Measurements from ENCODE around the gene CPA4. TPM values are rescaled to one million over a fixed set of nuclear protein-coding genes. Genes with fewer than 3 reads are reported as not detected.

CPA4 gene
- total RNA-seq, 1 donor from 2014 or later, result 2.3 TPM

DNA sequence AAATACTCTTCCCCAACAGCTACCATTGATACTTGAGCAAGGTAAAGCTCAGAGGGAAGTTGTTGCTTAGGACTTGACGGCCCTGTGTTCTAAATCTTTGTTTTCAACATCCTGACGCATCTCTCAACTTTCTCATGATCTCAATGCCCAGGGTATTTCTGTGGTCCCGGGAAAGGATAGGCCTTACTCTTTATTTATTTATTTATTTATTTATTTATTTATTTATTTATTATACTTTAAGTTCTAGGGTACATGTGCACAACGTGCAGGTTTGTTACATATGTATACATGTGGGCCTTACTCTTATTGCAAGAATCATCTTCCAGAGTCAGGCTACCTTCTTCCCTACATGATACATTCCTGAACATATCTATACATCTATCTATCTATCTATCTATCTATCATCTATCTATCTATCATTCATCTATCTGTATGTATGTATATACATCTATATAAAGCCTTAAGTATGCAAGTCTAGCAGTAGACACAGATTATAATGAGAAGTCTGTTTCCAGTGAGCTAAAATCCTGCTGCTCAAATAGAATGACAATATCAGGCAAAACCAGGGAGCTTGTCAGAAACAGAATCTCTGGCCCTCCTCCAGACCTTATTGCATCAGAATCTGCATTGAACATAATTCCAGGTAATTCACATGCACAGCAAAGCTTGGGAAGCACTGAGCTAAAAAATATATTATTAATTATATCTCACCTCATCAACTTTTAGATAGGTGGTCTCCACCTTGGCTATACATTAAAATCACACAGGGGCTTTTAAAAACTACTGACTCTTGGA lies 39.5 kb downstream of the CPA4 start:
- no peak for DNase-seq (ENCODE audit: low spot score)
- intact Hi-C loops (cut with DNase I), result no loop called here
- no peak for ATAC-seq

DNA sequence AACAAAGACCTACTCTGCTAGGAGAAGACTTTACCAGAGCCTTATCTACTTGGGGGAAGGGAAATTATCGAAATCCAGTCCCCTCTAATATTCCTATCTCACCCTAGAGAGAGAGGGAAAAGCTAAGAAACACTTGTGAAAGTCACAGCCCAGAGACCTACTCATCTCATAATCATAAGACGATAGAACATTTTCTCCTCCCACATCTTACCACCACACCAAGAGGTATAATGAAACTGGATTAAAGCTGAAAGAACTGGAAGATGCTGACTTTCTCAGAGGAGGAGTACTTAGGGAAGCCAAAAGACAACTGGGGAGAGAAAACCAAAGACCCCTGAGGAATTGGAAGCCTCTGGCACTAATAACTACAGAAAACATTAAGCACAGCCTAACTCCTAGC lies 40.9 kb downstream of the CPA4 start:
- DNase-seq (ENCODE audit: low spot score) (no peak), ATAC-seq (peak; percentile 53)
- intact Hi-C loops (cut with DNase I), result no loop called here

DNA sequence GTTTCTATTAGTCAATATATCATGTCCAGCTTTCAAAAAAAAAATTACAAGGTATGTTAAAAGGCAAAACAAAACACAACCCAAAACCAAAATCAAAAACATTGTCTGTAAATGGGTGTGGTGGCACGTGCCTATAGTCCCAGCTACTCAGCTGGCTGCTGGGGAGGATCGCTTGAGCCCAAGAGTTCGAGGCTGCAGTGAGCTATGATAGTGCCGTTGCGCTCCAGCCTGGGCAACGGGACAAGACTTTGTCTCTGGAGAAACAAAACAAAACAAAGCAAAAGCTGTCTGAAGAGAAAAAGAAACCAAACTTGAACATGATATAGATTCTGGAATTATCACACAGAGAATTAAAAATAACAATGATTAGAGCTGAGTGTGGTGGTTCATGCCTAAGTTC lies 41.3 kb downstream of the CPA4 start:
- ATAC-seq, result peak; percentile 72
- DNase-seq (ENCODE audit: low spot score), result no peak
- intact Hi-C loops (cut with DNase I), result no loop called here

DNA sequence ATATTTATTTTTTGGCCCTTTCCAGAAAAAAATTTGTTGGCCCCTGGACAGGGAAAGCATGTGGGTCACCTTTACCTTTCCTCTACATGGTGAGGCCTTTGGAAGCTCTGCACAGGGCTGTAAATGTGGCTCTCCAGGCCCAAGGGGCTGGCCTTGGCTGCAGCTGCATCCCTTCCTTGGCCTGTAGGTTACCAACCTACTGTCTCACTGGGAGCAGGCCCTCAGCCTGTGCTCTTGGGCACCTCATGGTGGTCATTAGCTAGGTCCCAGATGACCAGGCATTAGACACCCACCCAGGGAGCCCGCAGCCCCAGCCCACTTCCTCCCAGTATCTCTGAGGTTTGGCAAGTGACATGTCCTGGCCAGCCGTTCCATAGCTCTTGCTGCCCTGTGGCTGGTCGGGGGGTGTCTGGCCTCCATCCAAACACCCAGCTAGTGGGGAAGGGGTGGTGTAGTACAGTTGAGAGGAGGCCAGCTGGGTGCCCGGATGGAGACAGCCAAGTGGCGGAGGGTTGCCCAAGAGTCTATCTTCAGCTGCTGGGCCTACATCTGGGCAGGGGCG lies 44.5 kb downstream of the CPA4 start:
- DNase-seq (ENCODE audit: low spot score) (no peak), ATAC-seq (peak; percentile 20)
- intact Hi-C loops (cut with DNase I), result no loop called here

DNA sequence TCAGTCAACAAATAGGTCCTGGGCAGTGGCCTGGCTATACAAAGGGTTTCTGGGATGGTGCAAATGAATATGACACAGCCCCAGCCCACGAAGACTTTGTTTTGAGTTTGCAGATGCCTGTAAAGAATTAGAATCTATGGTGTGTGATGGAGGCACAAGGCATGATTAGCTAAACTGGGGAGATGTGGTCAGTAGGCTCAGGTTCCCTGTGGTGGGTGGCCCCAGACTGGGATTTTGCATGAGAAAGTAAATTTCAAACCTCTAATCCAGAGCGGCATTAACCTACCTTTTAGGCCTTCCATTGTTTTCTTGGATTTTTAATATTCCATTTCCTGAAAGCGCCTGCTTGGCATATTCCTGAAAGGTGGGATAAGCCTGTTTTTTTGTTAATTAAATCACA lies 45.3 kb downstream of the CPA4 start:
- no peak for ATAC-seq
- intact Hi-C loops (cut with DNase I), result no loop called here
- no peak for DNase-seq (ENCODE audit: low spot score)

DNA sequence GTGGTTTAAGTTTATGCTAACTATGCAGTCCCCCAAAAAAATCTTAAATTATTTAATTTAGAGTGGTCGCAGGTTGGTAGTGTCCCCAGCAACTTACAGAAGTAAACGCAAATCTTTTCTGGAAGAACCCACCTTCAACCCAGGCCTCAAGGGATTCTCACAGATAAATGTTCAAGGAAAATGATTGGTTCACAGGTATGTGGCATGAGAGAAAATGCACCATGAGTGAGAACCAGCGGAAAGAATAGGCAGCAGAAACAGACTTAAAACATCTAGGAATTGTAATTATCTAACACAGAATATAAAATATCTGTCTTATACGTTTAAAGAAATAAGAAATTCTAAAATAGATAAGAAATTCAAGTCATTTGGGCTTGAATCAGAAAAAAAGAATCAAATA lies 48.9 kb downstream of the CPA4 start:
- intact Hi-C loops (cut with DNase I), result no loop called here
- no peak for DNase-seq (ENCODE audit: low spot score)
- ATAC-seq, result no peak

DNA sequence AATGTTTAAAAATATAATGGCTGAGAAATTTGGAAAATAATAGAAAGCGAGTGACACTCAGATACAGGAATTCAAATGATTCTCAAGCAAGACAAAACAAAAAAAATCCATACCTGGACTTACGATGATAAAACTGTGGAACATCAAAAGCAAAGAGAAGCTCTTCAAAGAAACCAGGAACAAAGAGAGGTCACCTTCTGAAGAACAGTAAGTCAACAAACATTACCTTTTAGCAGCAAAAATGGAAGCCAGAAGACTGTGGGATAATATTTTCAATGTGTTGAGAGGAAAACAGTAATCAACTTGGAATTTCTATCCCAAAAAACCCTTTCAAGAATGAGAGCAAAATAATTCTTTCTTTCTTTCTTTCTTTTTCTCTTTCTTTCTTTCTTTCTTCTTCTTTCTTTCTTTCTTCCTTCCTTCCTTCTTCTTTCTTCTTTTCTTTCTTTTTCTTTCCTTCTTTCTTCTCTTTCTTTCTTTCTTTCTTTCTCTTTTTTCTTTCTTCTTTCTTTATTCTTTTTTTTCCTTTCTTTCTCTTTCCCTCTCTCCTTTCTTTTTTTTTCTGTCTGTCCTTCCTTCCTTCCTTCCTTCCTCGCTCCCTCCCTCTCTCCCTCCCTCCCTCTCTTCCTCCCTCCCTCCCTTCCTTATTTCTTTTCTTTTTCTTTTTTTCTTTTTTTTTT lies 49.9 kb downstream of the CPA4 start:
- intact Hi-C loops (cut with DNase I), result no loop called here
- DNase-seq (ENCODE audit: low spot score) (no peak), ATAC-seq (no peak)

DNA sequence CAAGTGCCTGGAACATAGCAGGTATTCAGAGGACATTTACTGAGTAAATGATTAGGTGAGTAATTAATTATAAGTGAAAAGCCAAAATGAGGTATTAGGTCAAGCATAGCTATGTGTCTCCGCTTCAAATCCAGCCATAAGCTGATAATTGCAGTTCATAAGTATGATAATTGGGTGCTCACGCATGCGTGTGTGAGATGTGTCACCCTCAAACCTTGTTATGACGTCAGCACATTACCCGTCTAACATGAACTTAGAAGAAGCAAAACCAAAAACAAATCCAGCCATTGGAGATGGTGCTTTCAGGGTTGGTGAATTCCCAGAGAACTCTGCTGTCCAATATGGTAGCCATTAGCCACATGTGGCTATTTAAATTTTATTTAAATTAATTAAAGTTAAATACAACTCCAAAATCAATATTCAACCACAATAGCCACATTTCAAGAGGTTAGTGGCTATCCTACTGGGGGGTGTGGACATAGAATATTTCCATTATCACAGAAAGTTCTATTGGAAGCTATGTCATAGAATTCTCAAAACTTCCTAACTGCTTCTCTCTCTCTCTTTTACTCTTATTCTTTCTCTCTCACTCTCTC lies 51.4 kb downstream of the CPA4 start, which contains the start of gene CPA5:
Gene CPA5 (plus strand): TSS at position 546 of the 596 bp plus-strand sequence. CDS start 1,670 bp downstream, outside the sequence.
- DNase-seq (ENCODE audit: low spot score) (no peak), ATAC-seq (no peak)
- intact Hi-C loops (cut with DNase I), result no loop called here

DNA sequence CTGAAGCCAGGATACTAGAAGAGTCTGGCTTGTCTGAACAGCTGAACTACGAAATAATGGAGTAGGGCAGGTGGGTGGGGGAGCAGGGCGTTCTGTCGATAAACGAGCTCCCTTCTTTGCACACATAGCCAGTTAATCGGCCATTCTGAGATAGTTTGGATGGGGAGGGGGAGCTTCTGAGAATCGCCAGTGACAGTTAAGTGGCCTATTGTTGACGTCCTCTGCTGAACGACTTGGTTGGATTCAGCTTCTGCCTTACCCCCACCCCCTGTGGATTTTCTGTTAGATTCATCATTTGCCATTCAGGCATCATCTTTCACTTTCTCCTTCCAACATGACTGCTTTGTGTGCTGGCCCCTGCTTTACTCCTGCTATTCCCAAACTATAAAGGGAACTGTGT lies 52.2 kb downstream of the CPA4 start:
- intact Hi-C loops (cut with DNase I), result no loop called here
- ATAC-seq (no peak), DNase-seq (ENCODE audit: low spot score) (no peak)

DNA sequence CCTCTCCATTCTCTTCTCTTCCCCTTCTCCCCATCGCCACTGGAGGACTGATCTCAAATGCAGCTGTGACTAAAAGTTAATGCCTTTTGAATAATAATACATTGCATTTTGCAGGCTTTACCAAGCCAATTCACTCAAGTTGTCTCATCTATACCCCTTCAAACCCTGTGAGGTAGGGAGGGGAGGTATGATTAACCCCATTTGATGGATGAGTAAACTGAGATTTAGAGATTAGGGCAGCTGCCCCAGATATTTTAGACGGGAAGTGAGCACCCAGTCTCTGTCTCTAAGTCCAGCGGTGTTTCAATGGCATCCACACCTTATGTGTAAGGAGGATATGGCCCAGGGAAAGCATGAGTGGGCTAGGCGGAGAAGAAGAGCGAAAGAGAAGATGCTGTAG lies 52.8 kb downstream of the CPA4 start:
- DNase-seq (ENCODE audit: low spot score), result no peak
- intact Hi-C loops (cut with DNase I), result no loop called here

DNA sequence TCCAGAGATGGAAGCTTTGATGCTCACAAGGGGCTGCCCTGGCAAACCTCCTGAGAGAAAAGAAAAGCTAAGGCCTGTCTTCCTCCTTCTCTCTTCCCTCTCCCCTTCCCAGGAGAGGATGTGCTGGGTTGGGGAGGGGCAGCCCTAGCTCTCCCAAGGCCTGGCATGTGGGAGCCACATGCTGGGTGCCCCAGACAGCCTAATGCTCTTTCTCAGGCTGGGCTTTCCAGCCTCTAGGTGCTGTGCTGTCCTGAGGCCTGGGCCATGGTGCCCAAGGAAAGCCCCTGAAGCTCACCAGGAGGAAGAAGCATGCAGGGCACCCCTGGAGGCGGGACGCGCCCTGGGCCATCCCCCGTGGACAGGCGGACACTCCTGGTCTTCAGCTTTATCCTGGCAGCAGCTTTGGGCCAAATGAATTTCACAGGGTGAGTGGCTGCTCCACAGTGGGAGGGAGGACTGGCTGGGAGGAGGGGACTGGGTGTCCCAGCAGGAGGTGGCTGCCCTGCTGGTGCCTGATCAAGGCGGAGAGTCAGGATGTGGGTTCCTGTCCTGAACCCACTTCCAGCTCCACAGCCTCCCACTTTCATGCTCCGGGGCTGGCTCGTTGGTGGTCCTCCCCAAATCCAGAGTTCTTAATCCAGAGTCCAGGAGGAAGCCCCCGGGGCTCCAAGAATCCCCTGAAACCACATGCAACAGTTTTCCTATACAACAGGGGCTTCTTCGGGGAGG lies 53.4 kb downstream of the CPA4 start:
- intact Hi-C loops (cut with DNase I), result no loop called here
- ATAC-seq, result no peak
- DNase-seq (ENCODE audit: low spot score), result no peak

More for the DNA sequence above, 52.8 kb downstream of the CPA4 start:
- ATAC-seq, result no peak

DNA sequence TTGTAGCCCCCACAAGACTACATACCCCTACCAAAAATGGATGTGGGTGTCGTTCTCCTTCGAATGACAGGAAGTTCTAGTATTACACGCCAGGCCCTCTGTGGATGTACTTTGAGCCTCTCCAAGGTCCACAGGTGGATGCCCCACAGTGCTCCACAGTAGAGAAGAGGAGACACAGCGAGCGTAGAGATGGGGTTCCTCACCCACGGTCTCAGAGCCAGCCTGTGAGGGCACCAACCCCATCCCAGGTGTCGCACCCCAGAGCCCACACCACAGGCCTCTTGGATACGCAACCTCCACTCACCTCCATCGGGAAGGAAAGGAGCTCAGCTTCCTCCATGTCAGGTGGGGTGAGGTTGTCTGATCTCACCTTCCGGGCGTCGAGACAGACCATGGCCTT lies 54.0 kb downstream of the CPA4 start:
- intact Hi-C loops (cut with DNase I), result no loop called here
- DNase-seq (ENCODE audit: low spot score), result no peak

DNA sequence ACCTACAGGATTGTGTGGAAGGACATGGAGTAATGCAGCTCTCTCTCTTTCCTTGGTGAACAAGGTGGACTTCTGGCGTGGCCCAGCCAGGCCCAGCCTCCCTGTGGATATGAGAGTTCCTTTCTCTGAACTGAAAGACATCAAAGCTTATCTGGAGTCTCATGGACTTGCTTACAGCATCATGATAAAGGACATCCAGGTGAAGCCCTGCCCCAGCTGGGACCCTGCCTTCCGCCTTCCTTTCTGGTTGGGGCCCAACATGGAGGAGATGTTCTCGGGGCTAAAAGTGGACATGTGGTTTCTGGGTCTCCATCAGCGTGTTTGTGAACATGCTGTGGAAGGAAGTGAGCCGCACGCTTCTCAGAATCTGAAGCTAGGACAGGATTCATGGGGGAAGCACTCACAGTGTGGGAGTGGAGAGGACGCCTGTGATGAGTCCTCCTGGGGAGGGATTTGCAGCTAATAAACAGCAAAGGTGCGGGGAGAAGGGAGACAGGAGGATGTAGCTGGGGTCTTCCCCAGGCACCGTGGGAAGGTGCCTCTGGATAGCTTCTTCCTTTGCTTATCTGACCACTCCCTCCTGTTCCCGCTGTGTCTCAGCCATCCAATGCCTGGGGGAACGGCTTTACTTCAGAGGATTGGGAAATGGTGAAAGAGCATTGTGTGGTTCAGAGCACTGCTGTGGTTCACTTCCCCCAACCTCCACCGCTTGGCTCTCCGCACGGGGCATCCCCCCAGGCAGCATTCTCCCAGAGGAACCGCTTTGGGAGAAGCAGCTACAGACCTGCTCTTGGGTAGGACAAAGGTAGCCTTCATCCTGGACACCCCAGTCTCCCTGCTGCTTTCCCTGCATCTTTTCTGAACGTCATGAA lies 57.2 kb downstream of the CPA4 start:
- ATAC-seq (peak; percentile 9), DNase-seq (ENCODE audit: low spot score) (no peak)
- intact Hi-C loops (cut with DNase I), result no loop called here

More for the DNA sequence above, 54.0 kb downstream of the CPA4 start:
- no peak for ATAC-seq

DNA sequence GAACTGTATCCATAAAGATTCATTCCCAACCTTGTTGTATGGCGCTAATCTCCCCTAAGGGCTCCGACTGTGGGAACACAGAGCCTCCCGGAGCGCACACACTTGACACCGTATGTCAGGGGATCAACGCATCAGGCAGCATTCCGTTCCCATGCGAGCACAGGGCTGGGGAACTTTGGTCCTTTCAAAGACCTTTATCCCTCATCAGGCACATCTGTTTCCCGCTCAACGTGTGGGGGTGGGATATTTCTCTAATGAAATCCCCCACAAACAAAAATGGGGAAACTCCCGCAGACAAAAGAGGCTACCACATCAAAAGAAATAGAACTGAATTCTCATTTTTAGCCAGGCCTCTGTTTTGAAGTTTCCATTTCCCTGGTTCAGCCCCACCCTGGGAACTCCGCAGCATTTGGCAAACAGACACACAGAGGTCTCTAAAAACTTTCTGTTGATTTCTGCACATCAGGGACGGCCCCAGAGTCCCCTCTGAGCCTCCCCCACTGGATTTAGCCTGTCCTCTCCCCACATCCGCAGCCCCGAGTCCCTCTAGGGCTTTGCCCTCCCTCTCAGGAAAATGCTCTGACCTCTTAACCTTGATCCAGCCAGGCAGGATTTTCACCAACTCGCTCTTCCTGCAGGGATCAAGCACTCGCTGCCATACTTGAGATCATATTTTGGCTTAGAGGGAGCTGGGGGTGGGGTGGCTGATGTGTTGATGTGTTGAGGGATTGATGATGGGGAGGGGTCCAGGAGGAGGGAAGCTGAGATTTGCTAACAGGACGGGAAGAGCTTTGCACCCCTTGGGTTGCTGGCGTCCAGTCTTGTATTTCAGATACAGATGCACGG lies 58.2 kb downstream of the CPA4 start:
- DNase-seq (ENCODE audit: low spot score) (no peak), ATAC-seq (peak; percentile 22)
- intact Hi-C loops (cut with DNase I), result no loop called here

DNA sequence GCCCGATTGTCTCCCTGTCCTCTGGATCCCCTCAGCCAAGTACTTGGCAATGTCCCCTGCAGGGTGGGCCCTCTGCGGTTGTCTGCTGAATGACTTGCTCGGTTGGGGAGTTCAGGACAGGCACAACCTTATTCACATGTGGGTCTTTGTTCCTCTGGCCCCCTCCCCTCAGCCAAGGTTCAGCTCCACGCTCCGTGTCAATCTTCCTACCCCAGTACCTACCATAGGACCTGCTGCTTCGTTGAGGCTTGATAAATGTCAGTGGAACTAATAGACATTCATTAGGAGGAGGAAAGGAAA lies 58.8 kb downstream of the CPA4 start:
- ATAC-seq (peak; percentile 1), DNase-seq (ENCODE audit: low spot score) (no peak)
- intact Hi-C loops (cut with DNase I), result no loop called here

DNA sequence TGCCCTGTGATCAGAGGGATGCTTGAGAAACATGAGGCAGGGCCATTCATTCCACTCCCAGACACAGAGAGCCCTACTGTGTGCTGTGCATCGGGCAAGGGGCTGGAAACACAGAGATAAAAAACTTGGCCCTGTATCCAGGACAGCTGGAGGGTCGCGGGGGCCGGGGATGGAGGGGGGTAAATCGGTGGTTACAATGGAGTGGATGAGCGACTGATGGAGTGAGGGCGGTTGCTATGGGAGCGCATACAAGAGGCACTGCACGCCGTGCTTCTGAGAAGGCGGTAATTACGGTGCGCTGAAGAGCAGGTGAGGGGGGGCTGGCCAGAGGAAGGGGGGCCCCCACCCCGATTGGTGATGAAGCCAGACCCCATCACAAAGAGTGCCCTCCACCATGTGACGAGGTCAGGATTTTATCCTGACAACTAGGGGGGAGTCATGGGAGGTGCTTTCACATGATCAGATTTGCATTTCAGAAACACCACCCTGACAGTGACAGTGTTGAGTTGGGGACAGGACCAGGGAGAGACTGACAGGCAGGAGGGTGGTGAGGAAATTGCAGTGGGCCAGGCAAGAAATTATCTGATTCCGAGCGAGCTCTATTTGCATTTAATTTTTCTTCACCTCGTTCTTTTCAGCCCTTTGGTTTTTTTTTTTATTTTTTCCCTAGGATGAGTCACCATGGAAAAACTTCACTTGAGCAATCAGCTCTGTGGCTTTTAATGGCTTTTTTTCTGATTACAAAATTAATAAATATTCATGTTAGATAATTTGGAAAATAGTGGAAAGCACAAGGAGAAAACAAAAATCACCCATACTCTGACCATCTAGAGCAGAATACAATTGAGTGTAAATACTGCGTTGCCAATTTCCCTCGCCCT lies 59.5 kb downstream of the CPA4 start:
- ATAC-seq (peak; percentile 9), DNase-seq (ENCODE audit: low spot score) (no peak)
- intact Hi-C loops (cut with DNase I), result no loop called here

DNA sequence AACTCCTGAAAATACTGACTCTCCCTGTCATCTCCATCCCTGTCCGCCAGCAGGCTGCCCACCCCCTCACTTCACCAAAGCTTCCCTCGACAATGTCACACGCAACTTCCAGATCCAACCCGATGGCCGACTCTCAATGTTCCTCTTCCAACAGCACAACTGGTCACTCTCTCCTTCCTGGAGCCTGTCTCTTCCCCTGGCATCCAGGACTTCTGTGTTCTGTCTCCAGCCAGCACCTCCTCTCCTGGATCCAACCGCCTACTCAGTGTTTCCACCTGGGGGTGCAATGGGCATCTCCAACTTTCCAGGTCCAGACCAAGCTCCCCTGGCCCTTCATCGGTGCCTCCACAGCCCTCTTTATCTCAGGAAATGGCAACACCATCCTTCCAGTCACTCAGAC lies 60.2 kb downstream of the CPA4 start:
- ATAC-seq (no peak), DNase-seq (ENCODE audit: low spot score) (no peak)
- intact Hi-C loops (cut with DNase I), result no loop called here

Measured in sciatic nerve (tissue), 2 donors.